Measurements from ENCODE around the gene OGFOD2. TPM values are rescaled to one million over a fixed set of nuclear protein-coding genes. Genes with fewer than 3 reads are reported as not detected.

Gene OGFOD2
- total RNA-seq, 1 experiment from 2014 or later, result 21.5 TPM

GRCh38 chr12:122994781-122995502 is 19.9 kb downstream of the OGFOD2 start:
- no peak for DNase-seq
- TF ChIP-seq CTCF (IDR thresholded peaks at IDR 0.05; ENCODE audit: unreplicated experiment), result no peak
- Mint-ChIP-seq H3K36me3 (ENCODE audit: insufficient read depth, unreplicated experiment) (no peaks in the 10 kb centered on the region), H3K27ac (ENCODE audit: unreplicated experiment) (no peak overlapping the region), H3K9me3 (ENCODE audit: low read depth, unreplicated experiment) (no peaks in the 10 kb centered on the region), H3K27me3 (ENCODE audit: unreplicated experiment) (no peaks in the 10 kb centered on the region), H3K4me3 (ENCODE audit: low read depth, unreplicated experiment) (no peak overlapping the region), H3K4me1 (ENCODE audit: low read depth, unreplicated experiment) (no peaks in the 10 kb centered on the region)
- intact Hi-C loops (cut with micrococcal nuclease; ENCODE audit: unreplicated experiment), result no loop called here
- CTCF ChIA-PET, result no interaction called here
- no TSS peak for BruUV-seq (replicated peaks)

GRCh38 chr12:122995503-122996187 is 20.6 kb downstream of the OGFOD2 start:
- no peaks in the 10 kb centered on the region for H3K27me3 Mint-ChIP-seq (ENCODE audit: unreplicated experiment)
- H3K4me1 Mint-ChIP-seq (ENCODE audit: low read depth, unreplicated experiment), result no peaks in the 10 kb centered on the region
- H3K9me3 Mint-ChIP-seq (ENCODE audit: low read depth, unreplicated experiment), result no peaks in the 10 kb centered on the region

GRCh38 chr12:122996188-122996601 is 21.2 kb downstream of the OGFOD2 start:
- BruUV-seq (replicated peaks), result no TSS peak

More at GRCh38 chr12:122995503-122996187, 20.6 kb downstream of the OGFOD2 start:
- intact Hi-C loops (cut with micrococcal nuclease; ENCODE audit: unreplicated experiment), result no loop called here
- CTCF ChIA-PET, result no interaction called here
- TF ChIP-seq CTCF (IDR thresholded peaks at IDR 0.05; ENCODE audit: unreplicated experiment), result no peak
- Mint-ChIP-seq H3K4me3 (ENCODE audit: low read depth, unreplicated experiment) (no peak overlapping the region), H3K36me3 (ENCODE audit: insufficient read depth, unreplicated experiment) (no peaks in the 10 kb centered on the region), H3K27ac (ENCODE audit: unreplicated experiment) (no peak overlapping the region)
- DNase-seq, result no peak
- no TSS peak for BruUV-seq (replicated peaks)

More at GRCh38 chr12:122996188-122996601, 21.2 kb downstream of the OGFOD2 start:
- no peaks in the 10 kb centered on the region for H3K4me1 Mint-ChIP-seq (ENCODE audit: low read depth, unreplicated experiment)
- no peaks in the 10 kb centered on the region for H3K36me3 Mint-ChIP-seq (ENCODE audit: insufficient read depth, unreplicated experiment)
- TF ChIP-seq CTCF (IDR thresholded peaks at IDR 0.05; ENCODE audit: unreplicated experiment), result no peak
- H3K9me3 Mint-ChIP-seq (ENCODE audit: low read depth, unreplicated experiment), result no peaks in the 10 kb centered on the region
- no peak for DNase-seq
- intact Hi-C loops (cut with micrococcal nuclease; ENCODE audit: unreplicated experiment), result no loop called here
- CTCF ChIA-PET, result no interaction called here
- H3K27me3 Mint-ChIP-seq (ENCODE audit: unreplicated experiment), result no peaks in the 10 kb centered on the region
- no peak overlapping the region for H3K27ac Mint-ChIP-seq (ENCODE audit: unreplicated experiment)
- H3K4me3 Mint-ChIP-seq (ENCODE audit: low read depth, unreplicated experiment), result no peak overlapping the region

All from Calu3 (cell line).